HepG2 (cell line): ENCODE data around the gene RAD18. TPM values are rescaled to one million over a fixed set of nuclear protein-coding genes. Genes with fewer than 3 reads are reported as not detected.

Source experiments
- ATAC-seq: fragments of 200-7000 bp; cut with Tn5 transposase; 3 replicates; pipeline ENCODE4 v1.9.1; 2020; ENCODE audit warnings: mild to moderate bottlenecking, moderate library complexity
- BruUV-seq: library from RNA; stranded (reverse); fragments of 400-500 nt; replicated peaks from 2 replicates; lab custom pipeline; 2021; lab: Mats Ljungman, UMichigan
- CTCF ChIA-PET: fragments of 300-600 bp; formaldehyde crosslinking; extraction: SDS; loops from one replicate; lab custom pipeline; 2021; ENCODE audit warnings: low total read pairs, inconsistent platforms, low intra/inter-chr PET ratio; lab: Yijun Ruan, JAX
- POLR2A ChIA-PET: fragments of 350-600 bp; sonication (Branson Sonifier 250); formaldehyde crosslinking; loops from one replicate; lab custom pipeline; 2020; ENCODE audit warnings: antibody characterized with exemption, inconsistent platforms; lab: Yijun Ruan, JAX
- DNase-seq: peaks from one replicate; pipeline ENCODE4 v3.0.0-alpha.2; 2015; ENCODE audit warnings: low spot score
- FAIRE-seq: peaks from 3 replicates; lab custom pipeline; 2011; peaks lifted over from hg19 to GRCh38; lab: Jason Lieb, UNC
- H2AFZ ChIP-seq: one replicate; pipeline ENCODE4 v1.6.1; 2011; ENCODE audit warnings: low read length, inconsistent platforms
- H3K27ac ChIP-seq: fragments of 300-600 bp; 3 replicates; pipeline ENCODE4 v1.8.0; 2011; ENCODE audit warnings: mixed run types, mild to moderate bottlenecking, mixed read lengths, low read length, inconsistent platforms; ENCODE audit not compliant: insufficient read depth; ENCODE audit errors: extremely low read length
- H3K27me3 ChIP-seq, 2 experiments: fragments of 200-600 bp in 1 of 2; 2 replicates in 1 of 2; 3 replicates in 1 of 2; pipeline versions ENCODE4 v1.6.0 to v1.8.0; 2011; ENCODE audit warnings: low read length in 2 of 2, mild to moderate bottlenecking in 2 of 2, moderate library complexity in 2 of 2, inconsistent platforms in 1 of 2; ENCODE audit not compliant: insufficient read depth in 2 of 2, control insufficient read depth in 1 of 2
- H3K36me3 ChIP-seq, 2 experiments: fragments of 200-600 bp in 1 of 2; replicated peaks in 1 of 2; 2 replicates in 1 of 2; 3 replicates in 1 of 2; pipeline versions ENCODE4 v1.5.1 to v1.8.0; 2011; ENCODE audit warnings: low read length in 2 of 2, inconsistent platforms in 1 of 2; ENCODE audit not compliant: insufficient read depth in 2 of 2, control insufficient read depth in 1 of 2
- H3K4me1 ChIP-seq: 2 replicates; pipeline ENCODE4 v1.5.1; 2012; ENCODE audit warnings: low read length, inconsistent platforms; ENCODE audit not compliant: insufficient read depth
- H3K4me2 ChIP-seq: 2 replicates; pipeline ENCODE4 v1.6.0; 2011; ENCODE audit warnings: low read depth, low read length, inconsistent platforms
- H3K4me3 ChIP-seq, 3 experiments: fragments of 200-600 bp in 1 of 3; sonication (generic), shearing (Covaris generic) in 1 of 3; replicated peaks in 1 of 3; 2 replicates each; pipeline ENCODE4 v1.5.1; 2011 to 2016; ENCODE audit warnings: low read length in 3 of 3, inconsistent platforms in 2 of 3, low read depth in 2 of 3, mild to moderate bottlenecking in 2 of 3, control low read depth in 1 of 3, mixed read lengths in 1 of 3; ENCODE audit not compliant: insufficient read depth in 1 of 3
- H3K79me2 ChIP-seq: one replicate; pipeline ENCODE4 v1.6.1; 2011; ENCODE audit warnings: low read length, inconsistent platforms; ENCODE audit not compliant: insufficient read depth
- H3K9ac ChIP-seq: 2 replicates; pipeline ENCODE4 v1.6.0; 2011; ENCODE audit warnings: mild to moderate bottlenecking, low read depth, low read length, inconsistent platforms; ENCODE audit not compliant: insufficient read depth
- H3K9me3 ChIP-seq: 2 replicates; pipeline ENCODE4 v1.5.1; 2012; ENCODE audit warnings: mild to moderate bottlenecking, low read length
- H4K20me1 ChIP-seq: 2 replicates; pipeline ENCODE4 v1.6.0; 2011; ENCODE audit warnings: inconsistent platforms, mild to moderate bottlenecking, low read length, moderate library complexity; ENCODE audit not compliant: insufficient read depth
- GATAD1 ChIP-seq: IDR thresholded peaks from 2 replicates; pipeline ENCODE4 v1.6.1; 2016; ENCODE audit warnings: missing genetic modification reagents, missing compliant biosample characterization
- HMGA1 ChIP-seq: sonication (generic); formaldehyde crosslinking; conservative IDR thresholded peaks from 2 replicates; pipeline ENCODE4 v1.4.0; 2020; ENCODE audit warnings: missing genetic modification reagents
- JUNB ChIP-seq: sonication (generic); formaldehyde crosslinking; IDR thresholded peaks from 2 replicates; pipeline ENCODE4 v1.8.0; 2022; ENCODE audit warnings: missing genetic modification reagents, mild to moderate bottlenecking, borderline replicate concordance
- KDM4B ChIP-seq: sonication (generic); formaldehyde crosslinking; IDR thresholded peaks from 2 replicates; pipeline ENCODE4 v1.4.0; 2020; ENCODE audit warnings: missing genetic modification reagents
- KLF6 ChIP-seq: IDR thresholded peaks from 2 replicates; pipeline ENCODE4 v1.8.0; 2016; ENCODE audit warnings: missing biosample characterization, missing genetic modification reagents
- MBD4 ChIP-seq: IDR thresholded peaks from 2 replicates; pipeline ENCODE4 v1.6.1; 2012; ENCODE audit warnings: low read length, inconsistent platforms, borderline replicate concordance
- MIER3 ChIP-seq: IDR thresholded peaks from 2 replicates; pipeline ENCODE4 v1.6.1; 2016; ENCODE audit warnings: missing compliant biosample characterization, borderline replicate concordance
- MLLT10 ChIP-seq: sonication (generic); formaldehyde crosslinking; IDR thresholded peaks from 2 replicates; pipeline ENCODE4 v1.4.0; 2020; ENCODE audit warnings: missing genetic modification reagents
- PCBP1 ChIP-seq: fragments of 200-400 bp; formaldehyde crosslinking; IDR thresholded peaks from 2 replicates; pipeline ENCODE4 v1.6.1; 2017; ENCODE audit warnings: mild to moderate bottlenecking, low read depth, low read length, borderline replicate concordance
- PHB2 ChIP-seq: fragments of 450-650 bp; IDR thresholded peaks from 2 replicates; pipeline ENCODE4 v1.6.1; 2018; ENCODE audit not compliant: partially characterized antibody
- RBFOX2 ChIP-seq: fragments of 200-400 bp; formaldehyde crosslinking; IDR thresholded peaks from 2 replicates; pipeline ENCODE4 v1.6.1; 2017; ENCODE audit warnings: low read depth, mild to moderate bottlenecking, low read length
- TRIM24 ChIP-seq: sonication (generic); formaldehyde crosslinking; IDR thresholded peaks from 2 replicates; pipeline ENCODE4 v1.8.0; 2022; ENCODE audit warnings: mild to moderate bottlenecking, missing genetic modification reagents
- U2AF2 ChIP-seq: fragments of 200-400 bp; formaldehyde crosslinking; IDR thresholded peaks from 2 replicates; pipeline ENCODE4 v1.6.1; 2017; ENCODE audit warnings: low read depth, mild to moderate bottlenecking, low read length
- ZBTB8A ChIP-seq: sonication (generic); formaldehyde crosslinking; IDR thresholded peaks from 2 replicates; pipeline ENCODE4 v1.4.0; 2020; ENCODE audit warnings: mild to moderate bottlenecking, low read depth, missing genetic modification reagents, borderline replicate concordance
- ZFP36L1 ChIP-seq: sonication (generic); formaldehyde crosslinking; IDR thresholded peaks from 2 replicates; pipeline ENCODE4 v1.8.0; 2022; ENCODE audit warnings: mild to moderate bottlenecking, missing genetic modification reagents, moderate library complexity
- ZNF577 ChIP-seq: sonication (generic); formaldehyde crosslinking; IDR thresholded peaks from 2 replicates; pipeline ENCODE4 v1.4.0; 2020; ENCODE audit warnings: mild to moderate bottlenecking, low read depth, missing genetic modification reagents, borderline replicate concordance
- ZNF644 ChIP-seq: IDR thresholded peaks from 2 replicates; pipeline ENCODE4 v1.6.1; 2016; ENCODE audit warnings: low read depth
- ZNF746 ChIP-seq: sonication (generic); formaldehyde crosslinking; IDR thresholded peaks from 2 replicates; pipeline ENCODE4 v1.8.0; 2022; ENCODE audit warnings: mild to moderate bottlenecking, missing genetic modification reagents
- in situ Hi-C: cut with HindIII; loops from 2 replicates; pipeline ENCODE4 v1.10.0; 2017; ENCODE audit warnings: low pct_unique_long_range_greater_than_20kb; ENCODE audit not compliant: extremely low pct_ligation_motif_present
- intact Hi-C: fragments of 100-400 bp; cut with micrococcal nuclease; formaldehyde crosslinking; loops from one replicate; pipeline ENCODE4 v1.10.0; 2022; ENCODE audit not compliant: unreplicated experiment
- polyA plus RNA-seq, 8 experiments: library from polyadenylated mRNA; depleted of rRNA in 3 of 8; stranded (reverse) in 7 of 8; unstranded in 1 of 8; fragments of >200 nt; fragmentation: Illumina TruSeq in 4 of 8; extraction: Trizol in 4 of 8; gene quantifications; 2 replicates each; pipeline versions ENCODE4 v1.2.1 to v1.2.3, GENCODE V29; 2011 to 2016; ENCODE audit warnings: low read depth in 4 of 8, missing spikeins in 1 of 8, mixed read lengths in 1 of 8; ENCODE audit not compliant: insufficient read depth in 1 of 8
- total RNA-seq, 5 experiments: library from RNA; depleted of rRNA; stranded (reverse); fragments of >200 nt; fragmentation: Illumina TruSeq; extraction: Trizol; gene quantifications; 2 replicates each; pipeline ENCODE4 v1.2.3, GENCODE V29; 2016; ENCODE audit warnings: low read depth in 1 of 5
- TF ChIP-seq, protein P1 (sequence below): sonication (generic); formaldehyde crosslinking; IDR thresholded peaks from 2 replicates; pipeline ENCODE4 v1.5.0; 2020; ENCODE audit warnings: missing genetic modification reagents, mild to moderate bottlenecking, borderline replicate concordance
- TF ChIP-seq, protein P2 (sequence below): sonication (generic); formaldehyde crosslinking; IDR thresholded peaks from 2 replicates; pipeline ENCODE4 v1.5.0; 2020; ENCODE audit warnings: missing genetic modification reagents, mild to moderate bottlenecking, borderline replicate concordance

The RAD18 gene
- total and polyA plus RNA-seq, 2 of the 13 experiments (the other 11 are each of a cell fraction or from before 2014, with no cell fraction given): 5.9 to 20.7 TPM

DNA sequence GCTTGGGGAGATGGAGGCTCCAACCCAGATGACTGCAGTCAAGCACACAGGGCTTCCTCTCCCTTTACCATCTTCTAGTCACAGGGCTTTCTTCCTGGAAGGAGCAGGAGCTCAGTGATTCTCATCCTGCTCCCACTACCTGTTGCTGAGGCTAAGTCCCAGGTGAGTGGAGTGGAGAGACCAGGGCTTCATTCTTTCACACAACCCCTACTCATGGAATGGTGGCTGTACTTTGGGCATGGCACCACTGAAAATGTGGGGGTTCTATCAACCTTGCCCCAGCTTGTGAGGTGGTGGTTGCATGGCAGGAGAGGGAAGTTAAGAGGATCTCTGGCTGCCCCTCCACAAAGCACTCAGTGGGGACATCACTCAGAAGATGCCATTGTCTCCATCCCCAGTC, 36.8 kb upstream of the RAD18 start:
- no peak for DNase-seq
- TF ChIP-seq HMGA1 (CRISPR knock-in tag): no peak
- no peak for TF ChIP-seq PCBP1
- no peak for TF ChIP-seq GATAD1 (CRISPR knock-in tag)
- TF ChIP-seq ZNF644: no peak
- TF ChIP-seq, protein P1, sequence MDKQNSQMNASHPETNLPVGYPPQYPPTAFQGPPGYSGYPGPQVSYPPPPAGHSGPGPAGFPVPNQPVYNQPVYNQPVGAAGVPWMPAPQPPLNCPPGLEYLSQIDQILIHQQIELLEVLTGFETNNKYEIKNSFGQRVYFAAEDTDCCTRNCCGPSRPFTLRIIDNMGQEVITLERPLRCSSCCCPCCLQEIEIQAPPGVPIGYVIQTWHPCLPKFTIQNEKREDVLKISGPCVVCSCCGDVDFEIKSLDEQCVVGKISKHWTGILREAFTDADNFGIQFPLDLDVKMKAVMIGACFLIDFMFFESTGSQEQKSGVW (CRISPR knock-in tag): no peak
- no peak for TF ChIP-seq RBFOX2
- TF ChIP-seq KDM4B (CRISPR knock-in tag): no peak
- TF ChIP-seq, protein P2, sequence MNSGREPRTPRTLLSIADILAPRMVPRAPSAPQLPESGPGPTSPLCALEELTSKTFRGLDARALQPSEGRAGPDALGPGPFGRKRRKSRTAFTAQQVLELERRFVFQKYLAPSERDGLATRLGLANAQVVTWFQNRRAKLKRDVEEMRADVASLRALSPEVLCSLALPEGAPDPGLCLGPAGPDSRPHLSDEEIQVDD (CRISPR knock-in tag): no peak
- TF ChIP-seq ZNF577 (CRISPR knock-in tag): no peak
- TF ChIP-seq PHB2: no peak
- TF ChIP-seq MIER3 (CRISPR knock-in tag): no peak
- TF ChIP-seq JUNB (CRISPR knock-in tag): no peak
- TF ChIP-seq ZNF746: no peak
- TF ChIP-seq ZFP36L1 (CRISPR knock-in tag): no peak
- no peak for TF ChIP-seq ZBTB8A (CRISPR knock-in tag)
- no peak for TF ChIP-seq U2AF2
- TF ChIP-seq KLF6 (CRISPR knock-in tag): no peak
- no peak for TF ChIP-seq MLLT10 (CRISPR knock-in tag)
- TF ChIP-seq TRIM24 (CRISPR knock-in tag): no peak
- TF ChIP-seq MBD4: no peak
- TF ChIP-seq, all 625 proteins: peak for 0
- peaks cover 8% of the 10 kb centered on the region; the same call in 1 of the 2 replicates for H3K4me1 ChIP-seq
- H3K4me3 ChIP-seq: no peak overlapping the region
- no peak for ATAC-seq
- CTCF ChIA-PET: no interaction called here
- no peak for FAIRE-seq
- no peak overlapping the region for H3K9ac ChIP-seq
- no peak overlapping the region for H3K27ac ChIP-seq
- H4K20me1 ChIP-seq: no peaks in the 10 kb centered on the region
- no TSS peak for BruUV-seq
- H3K4me2 ChIP-seq: no peak overlapping the region
- H3K79me2 ChIP-seq: no peaks in the 10 kb centered on the region
- H3K36me3 ChIP-seq: no peaks in the 10 kb centered on the region
- H2AFZ ChIP-seq: no peak overlapping the region
- POLR2A ChIA-PET: no interaction called here
- H3K9me3 ChIP-seq: no peaks in the 10 kb centered on the region
- in situ Hi-C loops (no loop called here), intact Hi-C loops (no loop called here)
- H3K27me3 ChIP-seq: no peaks in the 10 kb centered on the region
